NB4 (cell line): ENCODE data around the gene GC.

Source experiments
- MYC ChIP-seq: IDR thresholded peaks from 2 replicates; pipeline ENCODE4 v1.6.1; 2011; ENCODE audit warnings: low read depth, low read length
- POLR2A ChIP-seq: IDR thresholded peaks from 2 replicates; pipeline ENCODE4 v1.6.1; 2011; ENCODE audit warnings: mild to moderate bottlenecking; ENCODE audit not compliant: insufficient read length; ENCODE audit errors: extremely low read depth
- TF ChIP-seq, protein P1 (sequence below): IDR thresholded peaks from one replicate; pipeline ENCODE4 v1.5.1; 2012; ENCODE audit warnings: low read depth, low read length

DNA sequence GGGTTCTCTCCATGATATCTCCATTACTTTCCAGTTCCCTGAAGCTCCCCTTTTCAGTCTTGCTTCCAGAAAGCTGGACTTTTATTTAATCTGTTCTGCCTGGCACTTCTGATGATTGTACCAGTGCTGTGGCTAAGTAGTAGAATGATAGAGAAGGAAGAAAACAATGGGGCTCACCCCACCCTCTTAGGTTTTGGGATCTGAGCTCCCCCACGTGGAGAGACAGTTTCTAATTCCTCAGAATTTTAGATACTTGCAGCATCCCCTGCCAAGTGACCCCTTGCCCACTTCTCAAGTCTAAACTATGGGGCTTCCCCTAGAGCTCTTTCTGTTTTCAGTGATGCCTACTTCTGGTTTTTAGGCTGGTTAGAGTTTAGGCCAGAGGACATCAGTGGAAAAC, 73.9 kb downstream of the GC start:
- TF ChIP-seq POLR2A (no peak), MYC (no peak)
- TF ChIP-seq, protein P1, sequence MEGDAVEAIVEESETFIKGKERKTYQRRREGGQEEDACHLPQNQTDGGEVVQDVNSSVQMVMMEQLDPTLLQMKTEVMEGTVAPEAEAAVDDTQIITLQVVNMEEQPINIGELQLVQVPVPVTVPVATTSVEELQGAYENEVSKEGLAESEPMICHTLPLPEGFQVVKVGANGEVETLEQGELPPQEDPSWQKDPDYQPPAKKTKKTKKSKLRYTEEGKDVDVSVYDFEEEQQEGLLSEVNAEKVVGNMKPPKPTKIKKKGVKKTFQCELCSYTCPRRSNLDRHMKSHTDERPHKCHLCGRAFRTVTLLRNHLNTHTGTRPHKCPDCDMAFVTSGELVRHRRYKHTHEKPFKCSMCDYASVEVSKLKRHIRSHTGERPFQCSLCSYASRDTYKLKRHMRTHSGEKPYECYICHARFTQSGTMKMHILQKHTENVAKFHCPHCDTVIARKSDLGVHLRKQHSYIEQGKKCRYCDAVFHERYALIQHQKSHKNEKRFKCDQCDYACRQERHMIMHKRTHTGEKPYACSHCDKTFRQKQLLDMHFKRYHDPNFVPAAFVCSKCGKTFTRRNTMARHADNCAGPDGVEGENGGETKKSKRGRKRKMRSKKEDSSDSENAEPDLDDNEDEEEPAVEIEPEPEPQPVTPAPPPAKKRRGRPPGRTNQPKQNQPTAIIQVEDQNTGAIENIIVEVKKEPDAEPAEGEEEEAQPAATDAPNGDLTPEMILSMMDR = no peak
